Smooth muscle cell (in vitro differentiated cells): Measurements from ENCODE around the gene EFCAB12. TPM values are rescaled to one million over a fixed set of nuclear protein-coding genes. Genes with fewer than 3 reads are reported as not detected.

Experiments used
- DNase-seq: peaks from one replicate; lab custom pipeline; 2025; ENCODE audit not compliant: unreplicated experiment; lab: John Stamatoyannopoulos, UW
- H2AFZ ChIP-seq: fragments of 200-600 bp; sonication (generic); 2 replicates; pipeline ENCODE4 v1.6.0; 2016; ENCODE audit warnings: antibody characterized with exemption, low read depth, mild to moderate bottlenecking
- H3F3A ChIP-seq: fragments of 200-600 bp; sonication (generic); 2 replicates; pipeline ENCODE4 v1.6.0; 2017; ENCODE audit warnings: antibody characterized with exemption, low read depth
- H3K27ac ChIP-seq: fragments of 200-600 bp; sonication (generic); 2 replicates; pipeline ENCODE4 v1.5.1; 2016; ENCODE audit warnings: low read depth, mild to moderate bottlenecking
- H3K27me3 ChIP-seq: fragments of 200-600 bp; sonication (generic); 2 replicates; pipeline ENCODE4 v1.6.1; 2016; ENCODE audit warnings: low read depth, mild to moderate bottlenecking
- H3K36me3 ChIP-seq: fragments of 200-600 bp; sonication (generic); 2 replicates; pipeline ENCODE4 v1.5.1; 2016; ENCODE audit warnings: low read depth
- H3K4me1 ChIP-seq: fragments of 200-600 bp; sonication (generic); 2 replicates; pipeline ENCODE4 v1.5.1; 2016; ENCODE audit warnings: low read depth
- H3K4me2 ChIP-seq: fragments of 200-600 bp; sonication (generic); 2 replicates; pipeline ENCODE4 v1.6.0; 2016; ENCODE audit warnings: mild to moderate bottlenecking
- H3K4me3 ChIP-seq: fragments of 200-600 bp; sonication (generic); 2 replicates; pipeline ENCODE4 v1.5.1; 2016; ENCODE audit warnings: mild to moderate bottlenecking
- H3K79me2 ChIP-seq: fragments of 200-600 bp; sonication (generic); 2 replicates; pipeline ENCODE4 v1.6.0; 2016; ENCODE audit warnings: low read depth, mild to moderate bottlenecking
- H3K9ac ChIP-seq: fragments of 200-600 bp; sonication (generic); 2 replicates; pipeline ENCODE4 v1.6.0; 2016; ENCODE audit warnings: low read depth
- H3K9me3 ChIP-seq: fragments of 200-600 bp; sonication (generic); replicated peaks from 2 replicates; pipeline ENCODE4 v1.5.1; 2016; ENCODE audit warnings: low read depth
- H4K20me1 ChIP-seq: fragments of 200-600 bp; sonication (generic); 2 replicates; pipeline ENCODE4 v1.6.0; 2016; ENCODE audit warnings: low read depth
- CTCF ChIP-seq: fragments of 200-600 bp; sonication (generic); IDR thresholded peaks from 2 replicates; pipeline ENCODE4 v1.5.1; 2017; ENCODE audit warnings: borderline replicate concordance, mild to moderate bottlenecking, antibody characterized with exemption; ENCODE audit not compliant: insufficient read depth, poor library complexity, severe bottlenecking
- WGBS: methylation state at CpG from one replicate; pipeline ENCODE4 v1.1.7; 2016; ENCODE audit warnings: low lambda C conversion rate; 5-methylcytosine and 5-hydroxymethylcytosine counted together
- polyA plus RNA-seq: library from polyadenylated mRNA; unstranded; fragments of >200 nt; fragmentation: Nextera tagmentation; extraction: Ambion mirVana; gene quantifications from 2 replicates; pipeline ENCODE4 v1.2.1, GENCODE V29; 2016
- total RNA-seq: library from RNA; depleted of rRNA; stranded (reverse); fragments of >200 nt; gene quantifications from 2 replicates; pipeline ENCODE4 v1.2.3, GENCODE V29; 2014

EFCAB12 gene
- total and polyA plus RNA-seq, 2 experiments from 2014 or later, result 0.09 TPM; not detected in 1

DNA sequence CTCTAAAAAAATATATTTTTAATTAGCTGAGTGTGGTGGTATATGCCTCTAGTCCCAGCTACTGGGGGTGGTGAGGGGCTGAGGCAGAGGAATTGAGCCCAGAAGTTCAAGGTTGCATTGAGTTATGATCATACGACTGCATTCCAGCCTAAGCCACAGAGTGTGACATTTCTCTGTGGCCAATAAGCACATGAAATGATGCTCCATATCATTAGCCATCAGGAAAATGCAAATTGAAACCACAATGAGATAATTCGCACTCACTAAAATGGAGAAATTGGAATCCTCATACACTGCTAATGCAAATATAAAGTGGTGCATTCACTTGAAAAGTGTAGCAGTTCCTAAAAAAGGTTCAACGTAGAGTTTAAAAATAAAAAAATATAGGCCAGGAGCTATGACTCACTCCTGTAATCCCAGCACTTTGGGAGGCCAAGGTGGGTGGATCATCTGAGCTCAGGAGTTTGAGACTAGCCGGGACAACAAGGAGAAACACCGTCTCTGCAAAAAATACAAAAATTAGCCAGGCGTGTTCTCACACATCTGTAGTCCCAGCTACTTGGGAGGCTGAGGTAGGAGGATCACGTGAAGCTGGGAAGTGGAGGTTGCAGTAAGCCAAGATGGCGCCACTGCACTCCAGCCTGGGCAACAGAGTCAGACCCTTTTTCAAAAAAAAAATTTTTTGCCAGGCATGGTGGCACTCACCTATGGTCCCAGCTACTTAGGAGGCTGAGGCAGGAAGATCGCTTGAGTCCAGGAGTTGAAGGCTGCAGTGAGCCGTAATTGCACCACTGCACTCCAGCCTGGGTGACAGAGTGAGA lies 46.8 kb upstream of the EFCAB12 start:
- Histone ChIP-seq H3K9me3 (no peaks in the 10 kb centered on the region), H3K4me2 (peak overlapping the region; percentile 34), H3K4me1 (no peaks in the 10 kb centered on the region), H3K27ac (peak overlapping the region; percentile 64), H3K79me2 (no peaks in the 10 kb centered on the region), H3K36me3 (peaks cover 3% of the 10 kb centered on the region), H3K27me3 (no peaks in the 10 kb centered on the region), H2AFZ (no peak overlapping the region), H3K4me3 (no peak overlapping the region), H4K20me1 (no peaks in the 10 kb centered on the region), H3F3A (no peaks in the 10 kb centered on the region), H3K9ac (no peak overlapping the region)
- no peak for TF ChIP-seq CTCF
- WGBS, result 63% methylated on average over 10 of the region's 10 CpGs
- no peak for DNase-seq

- no peak for TF ChIP-seq CTCF
- H4K20me1 ChIP-seq, result no peaks in the 10 kb centered on the region
- no peak overlapping the region for H2AFZ ChIP-seq
- no peak overlapping the region for H3K27ac ChIP-seq
- H3K79me2 ChIP-seq, result no peaks in the 10 kb centered on the region
- no peak overlapping the region for H3K9ac ChIP-seq
- no peak for DNase-seq
- H3K4me3 ChIP-seq, result no peak overlapping the region
- H3K4me2 ChIP-seq, result no peak overlapping the region
- WGBS, result 68% methylated on average over 4 of the region's 4 CpGs
- H3F3A ChIP-seq, result no peaks in the 10 kb centered on the region
- peaks cover 3% of the 10 kb centered on the region for H3K36me3 ChIP-seq
- no peaks in the 10 kb centered on the region for H3K9me3 ChIP-seq
- no peaks in the 10 kb centered on the region for H3K4me1 ChIP-seq
- no peaks in the 10 kb centered on the region for H3K27me3 ChIP-seq
Observed at GRCh38 chr3:129473769-129474152, 45.3 kb upstream of the EFCAB12 start.

DNA sequence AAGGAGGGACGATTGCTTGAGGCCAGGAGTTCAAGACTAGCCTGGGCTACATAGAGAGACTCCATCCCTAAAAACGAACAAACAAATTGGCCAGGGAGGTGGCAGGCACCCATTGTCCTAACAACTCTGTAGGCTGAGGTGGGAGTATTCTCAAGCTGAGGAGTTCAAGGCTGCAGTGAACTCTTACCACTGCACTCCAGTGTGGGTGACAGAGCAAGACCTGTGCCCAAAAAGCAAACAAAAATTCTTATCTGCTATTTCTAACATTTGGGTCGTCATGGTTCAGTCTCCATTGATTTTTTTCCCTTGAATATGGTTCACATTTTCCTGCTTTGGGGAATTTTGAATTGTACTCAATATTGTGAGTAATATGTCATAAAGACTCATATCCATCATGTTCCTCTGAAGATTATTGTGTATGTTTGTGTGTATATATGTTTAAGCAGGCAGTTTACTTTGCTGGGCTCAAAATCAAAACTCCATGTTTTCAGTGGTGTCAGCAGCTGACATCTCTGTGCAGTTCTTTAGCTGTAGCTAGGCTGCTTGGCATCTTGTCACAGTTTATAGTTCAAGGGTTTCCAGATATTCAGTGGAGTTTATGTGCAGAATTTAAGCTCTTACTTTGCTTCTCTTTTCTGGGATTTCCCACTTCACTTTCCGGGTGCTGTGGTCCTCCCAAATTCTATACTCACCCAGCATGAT lies 44.8 kb upstream of the EFCAB12 start:
- H3K79me2 ChIP-seq, result no peaks in the 10 kb centered on the region
- no peak overlapping the region for H2AFZ ChIP-seq
- H4K20me1 ChIP-seq, result no peaks in the 10 kb centered on the region
- no peak overlapping the region for H3K27ac ChIP-seq
- H3K4me3 ChIP-seq, result no peak overlapping the region
- H3K4me1 ChIP-seq, result no peaks in the 10 kb centered on the region
- no peak overlapping the region for H3K4me2 ChIP-seq
- DNase-seq, result no peak
- no peaks in the 10 kb centered on the region for H3K27me3 ChIP-seq
- no peak overlapping the region for H3K9ac ChIP-seq
- WGBS, result 95% methylated on average over 4 of the region's 4 CpGs
- no peaks in the 10 kb centered on the region for H3K9me3 ChIP-seq
- H3F3A ChIP-seq, result no peaks in the 10 kb centered on the region
- H3K36me3 ChIP-seq, result peaks cover 3% of the 10 kb centered on the region
- TF ChIP-seq CTCF, result no peak
